SK-N-SH treated with all-trans-retinoic acid at 6 μM for 48 hours (cell line): ENCODE measurements around the gene IL1RN.

Experiments used
- ARNTL ChIP-seq: fragments of 450-650 bp; formaldehyde crosslinking; IDR thresholded peaks from 2 replicates; pipeline ENCODE4 v1.5.0; 2020; ENCODE audit warnings: low read depth, mild to moderate bottlenecking, moderate library complexity, borderline replicate concordance
- BACH2 ChIP-seq: fragments of 250-450 bp; sonication (Bioruptor Pico); IDR thresholded peaks from 2 replicates; pipeline ENCODE4 v1.9.0; 2021; ENCODE audit warnings: mild to moderate bottlenecking, borderline replicate concordance
- GLIS3 ChIP-seq: fragments of 250-450 bp; sonication (Bioruptor Pico); IDR thresholded peaks from 2 replicates; pipeline ENCODE4 v1.5.0; 2020; ENCODE audit warnings: mild to moderate bottlenecking, moderate library complexity
- ISL1 ChIP-seq: fragments of 250-450 bp; sonication (Bioruptor Pico); IDR thresholded peaks from 2 replicates; pipeline ENCODE4 v2.1.2; 2022; ENCODE audit warnings: mild to moderate bottlenecking, moderate library complexity
- OSR1 ChIP-seq: fragments of 250-450 bp; sonication (Bioruptor Pico); IDR thresholded peaks from 2 replicates; pipeline ENCODE4 v1.8.0; 2022; ENCODE audit warnings: moderate library complexity, mild to moderate bottlenecking, inconsistent platforms
- PPARA ChIP-seq: fragments of 250-450 bp; sonication (Bioruptor Pico); IDR thresholded peaks from 2 replicates; pipeline ENCODE4 v1.5.0; 2020; ENCODE audit warnings: mild to moderate bottlenecking, borderline replicate concordance
- TCF4 ChIP-seq: fragments of 250-450 bp; sonication (Bioruptor Pico); IDR thresholded peaks from 2 replicates; pipeline ENCODE4 v1.8.0; 2021; ENCODE audit warnings: mild to moderate bottlenecking, moderate library complexity, borderline replicate concordance
- TOX ChIP-seq: fragments of 250-450 bp; sonication (Bioruptor Pico); IDR thresholded peaks from 2 replicates; pipeline ENCODE4 v1.8.0; 2021; ENCODE audit warnings: mild to moderate bottlenecking, moderate library complexity, borderline replicate concordance
- ZC3H10 ChIP-seq: fragments of 250-450 bp; sonication (Bioruptor Pico); IDR thresholded peaks from 2 replicates; pipeline ENCODE4 v1.5.1; 2021; ENCODE audit warnings: mild to moderate bottlenecking, moderate library complexity
- ZNF8 ChIP-seq: fragments of 450-650 bp; formaldehyde crosslinking; IDR thresholded peaks from 2 replicates; pipeline ENCODE4 v1.5.0; 2020; ENCODE audit warnings: mild to moderate bottlenecking, moderate library complexity
- TF ChIP-seq, protein P1 (sequence below): fragments of 250-450 bp; sonication (Bioruptor Pico); IDR thresholded peaks from 2 replicates; pipeline ENCODE4 v1.8.0; 2021; ENCODE audit warnings: low read depth, mild to moderate bottlenecking, moderate library complexity, borderline replicate concordance
- TF ChIP-seq, protein P2 (sequence below): fragments of 250-450 bp; sonication (Bioruptor Pico); IDR thresholded peaks from 2 replicates; pipeline ENCODE4 v1.8.0; 2020; ENCODE audit warnings: mild to moderate bottlenecking, moderate library complexity, borderline replicate concordance

DNA sequence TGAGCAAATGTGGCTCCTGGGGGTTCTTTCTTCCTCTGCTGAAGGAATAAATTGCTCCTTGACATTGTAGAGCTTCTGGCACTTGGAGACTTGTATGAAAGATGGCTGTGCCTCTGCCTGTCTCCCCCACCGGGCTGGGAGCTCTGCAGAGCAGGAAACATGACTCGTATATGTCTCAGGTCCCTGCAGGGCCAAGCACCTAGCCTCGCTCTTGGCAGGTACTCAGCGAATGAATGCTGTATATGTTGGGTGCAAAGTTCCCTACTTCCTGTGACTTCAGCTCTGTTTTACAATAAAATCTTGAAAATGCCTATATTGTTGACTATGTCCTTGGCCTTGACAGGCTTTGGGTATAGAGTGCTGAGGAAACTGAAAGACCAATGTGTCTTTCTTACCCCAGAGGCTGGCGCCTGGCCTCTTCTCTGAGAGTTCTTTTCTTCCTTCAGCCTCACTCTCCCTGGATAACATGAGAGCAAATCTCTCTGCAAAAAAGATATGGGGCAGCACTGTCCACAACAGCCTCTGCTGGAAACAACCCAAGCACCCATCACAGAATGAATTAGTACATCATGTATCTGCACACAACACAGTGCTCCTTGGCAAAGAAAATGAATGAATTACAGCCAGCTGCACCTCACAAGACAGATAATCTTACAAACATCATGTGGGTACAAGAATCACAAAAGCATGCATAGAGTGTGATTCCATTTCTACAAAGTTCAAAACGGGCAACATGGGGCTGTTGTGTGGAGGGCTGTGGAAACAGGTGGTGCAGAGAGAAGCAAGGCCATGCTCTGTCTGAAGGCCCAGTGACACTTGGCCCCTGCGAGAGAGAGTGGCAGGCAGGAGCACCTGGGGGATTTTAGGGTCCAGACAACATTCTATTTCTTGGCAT lies 6.6 kb downstream of the IL1RN start:
- TF ChIP-seq OSR1 (no peak), PPARA (CRISPR knock-in tag) (no peak), TCF4 (no peak), ARNTL (CRISPR knock-in tag) (no peak), ZNF8 (no peak), ISL1 (no peak), ZC3H10 (CRISPR knock-in tag) (no peak), BACH2 (CRISPR knock-in tag) (no peak), TOX (no peak), GLIS3 (CRISPR knock-in tag) (no peak)
- TF ChIP-seq, protein P1, sequence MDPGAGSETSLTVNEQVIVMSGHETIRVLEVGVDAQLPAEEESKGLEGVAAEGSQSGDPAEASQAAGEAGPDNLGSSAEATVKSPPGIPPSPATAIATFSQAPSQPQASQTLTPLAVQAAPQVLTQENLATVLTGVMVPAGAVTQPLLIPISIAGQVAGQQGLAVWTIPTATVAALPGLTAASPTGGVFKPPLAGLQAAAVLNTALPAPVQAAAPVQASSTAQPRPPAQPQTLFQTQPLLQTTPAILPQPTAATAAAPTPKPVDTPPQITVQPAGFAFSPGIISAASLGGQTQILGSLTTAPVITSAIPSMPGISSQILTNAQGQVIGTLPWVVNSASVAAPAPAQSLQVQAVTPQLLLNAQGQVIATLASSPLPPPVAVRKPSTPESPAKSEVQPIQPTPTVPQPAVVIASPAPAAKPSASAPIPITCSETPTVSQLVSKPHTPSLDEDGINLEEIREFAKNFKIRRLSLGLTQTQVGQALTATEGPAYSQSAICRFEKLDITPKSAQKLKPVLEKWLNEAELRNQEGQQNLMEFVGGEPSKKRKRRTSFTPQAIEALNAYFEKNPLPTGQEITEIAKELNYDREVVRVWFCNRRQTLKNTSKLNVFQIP, result no peak
- TF ChIP-seq, protein P2, sequence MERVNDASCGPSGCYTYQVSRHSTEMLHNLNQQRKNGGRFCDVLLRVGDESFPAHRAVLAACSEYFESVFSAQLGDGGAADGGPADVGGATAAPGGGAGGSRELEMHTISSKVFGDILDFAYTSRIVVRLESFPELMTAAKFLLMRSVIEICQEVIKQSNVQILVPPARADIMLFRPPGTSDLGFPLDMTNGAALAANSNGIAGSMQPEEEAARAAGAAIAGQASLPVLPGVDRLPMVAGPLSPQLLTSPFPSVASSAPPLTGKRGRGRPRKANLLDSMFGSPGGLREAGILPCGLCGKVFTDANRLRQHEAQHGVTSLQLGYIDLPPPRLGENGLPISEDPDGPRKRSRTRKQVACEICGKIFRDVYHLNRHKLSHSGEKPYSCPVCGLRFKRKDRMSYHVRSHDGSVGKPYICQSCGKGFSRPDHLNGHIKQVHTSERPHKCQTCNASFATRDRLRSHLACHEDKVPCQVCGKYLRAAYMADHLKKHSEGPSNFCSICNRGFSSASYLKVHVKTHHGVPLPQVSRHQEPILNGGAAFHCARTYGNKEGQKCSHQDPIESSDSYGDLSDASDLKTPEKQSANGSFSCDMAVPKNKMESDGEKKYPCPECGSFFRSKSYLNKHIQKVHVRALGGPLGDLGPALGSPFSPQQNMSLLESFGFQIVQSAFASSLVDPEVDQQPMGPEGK, result no peak
